Hepatocyte (in vitro differentiated cells): ENCODE results near the gene MAP2K7.

Source experiments
- EZH2 ChIP-seq: fragments of 200-600 bp; sonication (generic); IDR thresholded peaks from 2 replicates; pipeline ENCODE4 v1.6.1; 2016; ENCODE audit warnings: antibody characterized with exemption, mild to moderate bottlenecking, borderline replicate concordance
- EZH2phosphoT487 ChIP-seq: fragments of 200-600 bp; sonication (generic); IDR thresholded peaks from one replicate; pipeline ENCODE4 v1.6.1; 2018; ENCODE audit warnings: antibody characterized with exemption, mild to moderate bottlenecking, low read depth, moderate library complexity; ENCODE audit not compliant: unreplicated experiment, severe bottlenecking
- TF ChIP-seq, protein P1 (sequence below): fragments of 200-600 bp; sonication (generic); IDR thresholded peaks from 2 replicates; pipeline ENCODE4 v1.5.1; 2016; ENCODE audit warnings: antibody characterized with exemption, mild to moderate bottlenecking; ENCODE audit not compliant: poor library complexity

DNA sequence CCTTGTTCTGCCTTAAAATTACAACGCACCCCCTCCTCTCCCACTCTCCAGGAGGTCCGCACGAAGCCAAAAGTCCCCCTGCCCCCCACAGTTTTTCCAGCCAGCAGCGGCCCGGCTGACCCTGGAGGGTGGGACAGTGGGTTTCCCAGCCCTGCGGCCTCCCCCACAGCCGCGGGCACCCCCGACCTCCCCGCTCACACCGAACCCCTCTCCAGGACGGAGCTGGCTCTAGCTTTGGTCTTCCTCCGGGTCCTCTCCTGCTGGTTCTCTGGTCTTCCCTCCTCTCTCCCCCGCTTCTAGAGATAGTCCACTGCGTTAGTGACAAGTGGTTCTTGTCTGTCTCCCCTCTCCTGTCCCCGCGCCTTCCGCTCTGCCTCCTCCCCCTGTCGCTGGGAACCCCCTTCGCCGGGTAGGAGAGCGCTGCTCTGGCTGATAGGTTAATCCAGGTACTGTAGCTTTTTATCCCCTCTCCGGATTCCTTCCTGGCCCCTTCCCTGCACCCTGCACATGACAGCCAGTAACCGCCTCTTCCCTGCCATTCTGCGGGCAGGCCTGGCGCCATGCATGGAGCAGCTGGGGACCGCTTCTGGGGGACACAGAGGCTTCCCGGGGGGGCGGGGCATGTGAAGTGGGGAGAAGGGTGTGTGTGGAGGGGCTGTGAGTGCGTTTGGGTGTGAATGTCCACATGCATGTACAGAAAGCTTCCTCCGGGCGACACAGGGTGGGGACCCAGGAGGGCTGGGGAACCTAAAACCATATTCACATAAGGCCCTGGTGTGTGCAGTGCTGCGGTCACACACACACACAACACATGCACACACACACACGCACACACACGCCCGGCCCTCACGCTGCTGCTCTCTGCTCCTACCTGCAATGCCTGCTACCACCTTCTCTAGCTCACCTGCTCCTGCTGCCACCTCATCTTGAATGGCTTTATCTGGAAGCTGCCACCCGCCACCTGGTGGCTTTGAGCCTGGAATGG, 46.7 kb upstream of the MAP2K7 start:
- TF ChIP-seq, protein P1, sequence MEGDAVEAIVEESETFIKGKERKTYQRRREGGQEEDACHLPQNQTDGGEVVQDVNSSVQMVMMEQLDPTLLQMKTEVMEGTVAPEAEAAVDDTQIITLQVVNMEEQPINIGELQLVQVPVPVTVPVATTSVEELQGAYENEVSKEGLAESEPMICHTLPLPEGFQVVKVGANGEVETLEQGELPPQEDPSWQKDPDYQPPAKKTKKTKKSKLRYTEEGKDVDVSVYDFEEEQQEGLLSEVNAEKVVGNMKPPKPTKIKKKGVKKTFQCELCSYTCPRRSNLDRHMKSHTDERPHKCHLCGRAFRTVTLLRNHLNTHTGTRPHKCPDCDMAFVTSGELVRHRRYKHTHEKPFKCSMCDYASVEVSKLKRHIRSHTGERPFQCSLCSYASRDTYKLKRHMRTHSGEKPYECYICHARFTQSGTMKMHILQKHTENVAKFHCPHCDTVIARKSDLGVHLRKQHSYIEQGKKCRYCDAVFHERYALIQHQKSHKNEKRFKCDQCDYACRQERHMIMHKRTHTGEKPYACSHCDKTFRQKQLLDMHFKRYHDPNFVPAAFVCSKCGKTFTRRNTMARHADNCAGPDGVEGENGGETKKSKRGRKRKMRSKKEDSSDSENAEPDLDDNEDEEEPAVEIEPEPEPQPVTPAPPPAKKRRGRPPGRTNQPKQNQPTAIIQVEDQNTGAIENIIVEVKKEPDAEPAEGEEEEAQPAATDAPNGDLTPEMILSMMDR: no peak
- no peak for TF ChIP-seq EZH2
- no peak for TF ChIP-seq EZH2phosphoT487
